ENCODE measurements around the gene PYCARD.

Gene PYCARD

DNA sequence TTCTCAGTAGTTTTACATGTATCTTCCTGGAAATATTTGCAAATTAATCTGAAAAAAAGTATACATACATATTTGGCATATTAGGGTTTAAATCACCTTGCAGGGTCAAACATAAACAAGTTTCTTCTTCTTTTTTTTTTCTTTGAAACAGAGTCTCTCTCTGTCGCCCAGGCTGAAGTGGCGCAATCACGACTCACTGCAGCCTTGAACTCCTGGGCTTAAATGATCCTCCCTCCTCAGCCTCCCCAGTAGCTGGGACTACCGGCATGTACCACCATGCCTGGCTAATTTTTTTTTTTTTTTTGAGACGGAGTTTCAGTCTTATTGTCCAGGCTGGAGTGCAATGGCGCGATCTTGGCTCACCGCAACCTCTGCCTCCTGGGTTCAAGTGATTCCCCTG is 35.2 kb downstream of the PYCARD start:
- DNase-seq (ENCODE audit: low spot score) = no peak
- in situ Hi-C loops (cut with MboI; ENCODE audit: low sequenced_read_pairs, unreplicated experiment) = no loop called here

DNA sequence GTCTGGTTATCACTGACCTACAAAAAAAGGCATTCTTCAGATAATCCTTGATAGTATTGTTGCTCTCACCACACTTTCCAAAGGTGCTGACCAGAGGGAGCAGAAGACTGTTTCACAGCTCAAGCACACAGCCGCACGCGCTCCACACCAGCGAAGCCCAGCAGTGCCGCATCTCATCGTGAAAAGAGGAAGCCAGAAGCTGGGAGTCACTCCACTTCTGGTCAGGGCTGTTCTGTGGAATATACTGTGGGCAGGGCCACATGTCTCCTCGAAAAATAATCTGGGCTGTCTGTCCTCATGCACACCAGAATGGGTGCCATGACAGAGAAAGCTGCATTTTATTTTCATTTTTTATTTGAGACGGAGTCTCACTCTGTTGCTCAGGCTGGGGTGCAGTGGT is 45.4 kb downstream of the PYCARD start:
- in situ Hi-C loops (cut with MboI; ENCODE audit: low sequenced_read_pairs, unreplicated experiment) = no loop called here
- TF ChIP-seq, protein P1, sequence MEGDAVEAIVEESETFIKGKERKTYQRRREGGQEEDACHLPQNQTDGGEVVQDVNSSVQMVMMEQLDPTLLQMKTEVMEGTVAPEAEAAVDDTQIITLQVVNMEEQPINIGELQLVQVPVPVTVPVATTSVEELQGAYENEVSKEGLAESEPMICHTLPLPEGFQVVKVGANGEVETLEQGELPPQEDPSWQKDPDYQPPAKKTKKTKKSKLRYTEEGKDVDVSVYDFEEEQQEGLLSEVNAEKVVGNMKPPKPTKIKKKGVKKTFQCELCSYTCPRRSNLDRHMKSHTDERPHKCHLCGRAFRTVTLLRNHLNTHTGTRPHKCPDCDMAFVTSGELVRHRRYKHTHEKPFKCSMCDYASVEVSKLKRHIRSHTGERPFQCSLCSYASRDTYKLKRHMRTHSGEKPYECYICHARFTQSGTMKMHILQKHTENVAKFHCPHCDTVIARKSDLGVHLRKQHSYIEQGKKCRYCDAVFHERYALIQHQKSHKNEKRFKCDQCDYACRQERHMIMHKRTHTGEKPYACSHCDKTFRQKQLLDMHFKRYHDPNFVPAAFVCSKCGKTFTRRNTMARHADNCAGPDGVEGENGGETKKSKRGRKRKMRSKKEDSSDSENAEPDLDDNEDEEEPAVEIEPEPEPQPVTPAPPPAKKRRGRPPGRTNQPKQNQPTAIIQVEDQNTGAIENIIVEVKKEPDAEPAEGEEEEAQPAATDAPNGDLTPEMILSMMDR (IDR thresholded peaks at IDR 0.05; ENCODE audit: borderline replicate concordance, control extremely low read depth, extremely low read depth, insufficient read depth, missing control alignments) = no peak
- DNase-seq (ENCODE audit: low spot score) = no peak

More for the DNA sequence above, 35.2 kb downstream of the PYCARD start:
- TF ChIP-seq, protein P1 (IDR thresholded peaks at IDR 0.05; ENCODE audit: borderline replicate concordance, control extremely low read depth, extremely low read depth, insufficient read depth, missing control alignments) = no peak
